Esophagus muscularis mucosa (tissue), 4 donors: ENCODE measurements around the gene PBX3. TPM values are rescaled to one million over a fixed set of nuclear protein-coding genes. Genes with fewer than 3 reads are reported as not detected.

Source experiments
- DNase-seq: peaks from one replicate; pipeline ENCODE4 v3.0.0-alpha.2; 2017; ENCODE audit errors: extremely low spot score
- H3K27ac ChIP-seq, 4 donors: fragments of 200-600 bp; sonication (generic); replicated peaks in 1 of 4; 1 replicate in 3 of 4; 2 replicates in 1 of 4; pipeline ENCODE4 v1.5.1; 2016 to 2019; ENCODE audit warnings: mild to moderate bottlenecking in 1 of 4
- H3K27me3 ChIP-seq, 4 donors: fragments of 200-600 bp; sonication (generic); one replicate each; pipeline versions ENCODE4 v1.5.1 to v1.6.0; 2016 to 2019
- H3K36me3 ChIP-seq, 4 donors: fragments of 200-600 bp; sonication (generic); one replicate each; pipeline ENCODE4 v1.5.1; 2016 to 2019
- H3K4me1 ChIP-seq, 4 donors: fragments of 200-600 bp; sonication (generic); one replicate each; pipeline ENCODE4 v1.5.1; 2016 to 2019
- H3K4me3 ChIP-seq, 4 donors: fragments of 200-600 bp; sonication (generic); 1 replicate in 2 of 4; 2 replicates in 2 of 4; pipeline ENCODE4 v1.5.1; 2016 to 2019; ENCODE audit warnings: mild to moderate bottlenecking in 4 of 4, moderate library complexity in 1 of 4
- H3K9me3 ChIP-seq, 4 donors: fragments of 200-600 bp; sonication (generic); 1 replicate in 3 of 4; 2 replicates in 1 of 4; pipeline ENCODE4 v1.5.1; 2016 to 2019
- CTCF ChIP-seq, 3 experiments: fragments of 200-600 bp in 2 of 3; fragments of 450-650 bp in 1 of 3; sonication (generic) in 2 of 3; IDR thresholded peaks; one replicate each; pipeline ENCODE4 v1.5.1; 2017 to 2019; ENCODE audit warnings: antibody characterized with exemption in 3 of 3, mild to moderate bottlenecking in 2 of 3, moderate library complexity in 1 of 3
- EP300 ChIP-seq: sonication (generic); formaldehyde crosslinking; IDR thresholded peaks from one replicate; pipeline ENCODE4 v1.6.1; 2017; ENCODE audit warnings: antibody characterized with exemption
- POLR2A ChIP-seq: fragments of 450-650 bp; IDR thresholded peaks from one replicate; pipeline ENCODE4 v1.6.1; 2017; ENCODE audit warnings: antibody characterized with exemption, moderate library complexity, mild to moderate bottlenecking, low read depth
- POLR2AphosphoS5 ChIP-seq, 2 donors: sonication (generic); formaldehyde crosslinking; IDR thresholded peaks; one replicate each; pipeline ENCODE4 v1.6.1; 2017; ENCODE audit warnings: antibody characterized with exemption in 2 of 2
- WGBS: methylation state at CpG from one replicate; pipeline ENCODE4 v1.1.5; 2018; 5-methylcytosine and 5-hydroxymethylcytosine counted together
- intact Hi-C: fragments of 100-400 bp; cut with DNase I; formaldehyde crosslinking; loops from one replicate; pipeline ENCODE4 v1.15.1; 2023
- total RNA-seq, 4 donors: library from RNA; depleted of rRNA; stranded (reverse); fragments of >200 nt; gene quantifications; one replicate each; pipeline versions ENCODE4 v1.1.0 to v1.2.1, GENCODE V29; 2016

Gene PBX3
- total RNA-seq, 4 donors from 2014 or later: 50.1 to 82.4 (median 54.3) TPM

DNA sequence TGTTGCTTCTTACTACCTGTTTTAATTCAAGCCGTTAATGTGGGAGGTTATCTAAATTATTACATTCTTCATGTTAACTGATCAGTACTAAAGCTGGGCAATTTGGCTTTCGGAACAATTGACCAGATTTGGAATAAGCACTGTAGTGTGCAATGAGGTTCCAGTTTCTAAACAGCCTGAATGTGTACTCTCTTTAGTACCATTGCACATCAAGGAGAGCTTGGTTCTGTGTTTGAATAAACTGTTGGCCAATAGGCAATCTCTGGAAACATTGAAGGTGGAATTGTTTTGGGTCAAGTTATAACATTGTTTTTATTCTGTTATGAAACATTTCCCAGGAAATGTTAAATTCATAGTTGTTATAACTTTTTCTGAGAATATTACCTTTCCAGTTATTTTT lies 105.2 kb downstream of the PBX3 start:
- Histone ChIP-seq H3K27ac (no peak overlapping the region), H3K4me3 (no peak overlapping the region), H3K9me3 (no peaks in the 10 kb centered on the region), H3K4me1 (peaks cover 4 to 15% (median 10%) of the 10 kb centered on the region in 4 donors), H3K27me3 (no peaks in the 10 kb centered on the region), H3K36me3 (no peaks in the 10 kb centered on the region)
- no peak for TF ChIP-seq CTCF (IDR thresholded peaks at IDR 0.05)
- TF ChIP-seq POLR2A: no peak
- 96% methylated on average over 2 of the region's 2 CpGs for WGBS
- intact Hi-C loops: no loop called here
- no peak for DNase-seq

GRCh38 chr9:125854553-125855275 lies 107.5 kb downstream of the PBX3 start:
- no peak for DNase-seq
- TF ChIP-seq POLR2AphosphoS5 (IDR thresholded peaks at IDR 0.05) (no peak), POLR2A (no peak), EP300 (no peak), CTCF (IDR thresholded peaks at IDR 0.05) (no peak)
- no peaks in the 10 kb centered on the region for H3K27me3 ChIP-seq
- H3K9me3 ChIP-seq: no peaks in the 10 kb centered on the region
- H3K27ac ChIP-seq: no peak overlapping the region
- no peak overlapping the region for H3K4me3 ChIP-seq
- H3K4me1 ChIP-seq: peaks cover 4 to 15% (median 10%) of the 10 kb centered on the region in 4 donors
- no peaks in the 10 kb centered on the region for H3K36me3 ChIP-seq
- intact Hi-C loops: no loop called here

DNA sequence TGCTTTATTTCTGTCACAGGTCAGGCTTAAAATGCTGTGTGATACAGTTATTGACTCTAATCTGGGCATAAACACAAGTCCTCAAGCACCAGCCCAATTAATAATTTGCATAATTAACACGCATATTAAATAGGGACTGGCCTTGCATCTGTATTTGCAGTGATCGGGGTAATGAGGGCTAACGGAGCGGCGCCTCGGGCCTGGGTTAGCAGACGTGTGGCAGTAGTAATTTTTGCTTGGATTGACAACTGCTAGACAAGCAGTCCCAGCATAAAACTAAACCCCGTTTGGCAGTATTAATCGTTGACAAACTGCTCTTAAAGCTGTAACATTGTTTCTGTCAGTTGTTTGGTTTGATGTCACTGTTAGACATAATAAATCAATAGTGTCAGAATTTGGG lies 109.2 kb downstream of the PBX3 start:
- Histone ChIP-seq H3K27ac (no peak overlapping the region), H3K27me3 (no peaks in the 10 kb centered on the region), H3K9me3 (no peaks in the 10 kb centered on the region), H3K4me1 (peaks cover 4 to 11% (median 8%) of the 10 kb centered on the region in 4 donors), H3K36me3 (no peaks in the 10 kb centered on the region), H3K4me3 (no peak overlapping the region)
- TF ChIP-seq POLR2A (no peak), EP300 (no peak), CTCF (IDR thresholded peaks at IDR 0.05) (no peak), POLR2AphosphoS5 (IDR thresholded peaks at IDR 0.05) (no peak)
- intact Hi-C loops: no loop called here
- WGBS: 91% methylated on average over 9 of the region's 9 CpGs
- DNase-seq: no peak

DNA sequence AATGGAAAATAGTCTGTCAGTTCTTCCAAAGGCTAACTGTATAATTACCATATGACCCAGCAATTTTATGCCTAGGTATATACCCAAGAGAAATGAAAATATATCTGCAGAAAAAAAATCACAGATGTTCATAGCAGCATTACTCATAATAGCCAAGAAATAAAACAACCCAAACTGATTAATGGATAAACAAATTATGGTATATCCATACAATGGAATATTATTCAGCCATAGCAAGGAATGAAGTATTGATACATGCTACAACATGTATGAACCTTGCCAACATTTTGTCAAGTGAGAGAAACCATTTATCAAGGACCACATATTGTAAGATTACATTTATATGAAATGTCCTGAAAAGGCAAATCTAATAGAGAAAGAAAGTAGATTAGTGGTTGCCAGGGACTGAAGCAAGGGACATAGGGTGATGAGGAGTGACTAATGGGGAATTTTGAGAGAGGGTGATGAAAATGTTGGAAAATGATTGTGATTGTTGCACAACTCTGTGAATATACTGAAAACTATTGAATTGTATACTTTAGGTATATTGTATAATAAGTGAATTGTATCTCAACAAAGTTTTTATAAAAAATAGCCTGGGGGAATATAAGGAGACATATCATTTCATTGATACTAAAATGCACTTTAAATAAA lies 114.4 kb downstream of the PBX3 start:
- H3K27me3 ChIP-seq: no peaks in the 10 kb centered on the region
- intact Hi-C loops: no loop called here
- no peaks in the 10 kb centered on the region for H3K9me3 ChIP-seq
- no peaks in the 10 kb centered on the region for H3K4me1 ChIP-seq
- H3K4me3 ChIP-seq: no peak overlapping the region
- DNase-seq: no peak
- H3K36me3 ChIP-seq: no peaks in the 10 kb centered on the region
- TF ChIP-seq CTCF (IDR thresholded peaks at IDR 0.05) (no peak), EP300 (no peak), POLR2A (no peak), POLR2AphosphoS5 (IDR thresholded peaks at IDR 0.05) (no peak)
- H3K27ac ChIP-seq: no peak overlapping the region

GRCh38 chr9:125863923-125864322 lies 116.8 kb downstream of the PBX3 start:
- TF ChIP-seq CTCF (IDR thresholded peaks at IDR 0.05): no peak
- no peak for TF ChIP-seq EP300
- TF ChIP-seq POLR2A: no peak
- no peak for TF ChIP-seq POLR2AphosphoS5 (IDR thresholded peaks at IDR 0.05)
- Histone ChIP-seq H3K36me3 (no peaks in the 10 kb centered on the region), H3K27me3 (no peaks in the 10 kb centered on the region), H3K4me3 (no peak overlapping the region), H3K27ac (no peak overlapping the region), H3K4me1 (peaks cover 0 to 5% (median 0%) of the 10 kb centered on the region in 4 donors), H3K9me3 (no peaks in the 10 kb centered on the region)
- intact Hi-C loops: no loop called here
- WGBS: 75% methylated on average over 1 of the region's 1 CpG
- no peak for DNase-seq
